Measurements from ENCODE around the gene EIF4G1.
"Not testable (repeated sequence)": the region's sequence is repeated elsewhere in the genome, so short reads cannot be mapped to it uniquely, and the experiment has no call there.

EIF4G1 gene

DNA sequence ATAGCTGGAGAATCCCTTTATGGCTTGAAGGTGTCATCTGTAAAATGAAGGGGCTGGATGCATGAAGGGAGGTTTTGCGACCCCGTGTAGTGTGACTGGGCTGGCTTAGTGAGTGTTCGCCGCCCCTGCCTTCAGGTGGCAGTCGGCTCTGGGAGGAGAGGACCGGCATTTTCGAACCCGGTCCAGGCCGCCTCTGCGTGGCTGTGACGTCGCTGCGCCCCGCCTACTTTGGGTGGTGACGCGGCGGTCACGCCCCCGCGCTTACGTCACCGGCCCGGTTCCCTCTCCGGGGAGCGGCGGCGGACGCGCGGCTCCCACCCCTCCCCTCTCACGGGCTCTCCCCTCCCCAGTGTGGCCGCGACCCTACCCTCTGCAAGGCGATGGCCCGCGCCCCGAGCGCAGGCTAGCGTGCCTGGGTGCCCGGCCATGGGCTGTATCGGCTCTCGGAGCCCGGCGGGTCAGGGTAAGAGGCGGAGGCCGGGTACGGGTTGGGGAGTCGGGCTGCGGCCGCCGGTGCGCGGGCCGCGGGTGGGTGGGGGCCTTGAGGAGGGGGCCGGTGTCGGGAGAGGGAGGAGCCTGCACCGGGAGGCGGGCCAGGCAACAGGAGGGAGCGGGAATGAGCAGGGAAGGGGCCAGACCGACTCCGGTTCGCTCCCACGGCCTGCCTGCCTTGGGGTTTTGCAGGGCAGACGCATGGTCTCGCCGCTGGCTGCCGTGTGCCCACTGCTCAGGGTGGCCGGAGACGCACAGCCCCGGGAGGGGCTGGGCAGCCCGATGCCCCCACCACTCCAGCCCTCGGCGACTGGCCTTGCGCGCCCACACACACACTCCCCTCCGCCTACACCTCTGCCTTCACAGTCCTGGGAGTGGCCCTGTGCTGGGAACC, 21.5 kb downstream of the EIF4G1 start:
- peak; percentile 79 for DNase-seq (ENCODE audit: low read depth)

DNA sequence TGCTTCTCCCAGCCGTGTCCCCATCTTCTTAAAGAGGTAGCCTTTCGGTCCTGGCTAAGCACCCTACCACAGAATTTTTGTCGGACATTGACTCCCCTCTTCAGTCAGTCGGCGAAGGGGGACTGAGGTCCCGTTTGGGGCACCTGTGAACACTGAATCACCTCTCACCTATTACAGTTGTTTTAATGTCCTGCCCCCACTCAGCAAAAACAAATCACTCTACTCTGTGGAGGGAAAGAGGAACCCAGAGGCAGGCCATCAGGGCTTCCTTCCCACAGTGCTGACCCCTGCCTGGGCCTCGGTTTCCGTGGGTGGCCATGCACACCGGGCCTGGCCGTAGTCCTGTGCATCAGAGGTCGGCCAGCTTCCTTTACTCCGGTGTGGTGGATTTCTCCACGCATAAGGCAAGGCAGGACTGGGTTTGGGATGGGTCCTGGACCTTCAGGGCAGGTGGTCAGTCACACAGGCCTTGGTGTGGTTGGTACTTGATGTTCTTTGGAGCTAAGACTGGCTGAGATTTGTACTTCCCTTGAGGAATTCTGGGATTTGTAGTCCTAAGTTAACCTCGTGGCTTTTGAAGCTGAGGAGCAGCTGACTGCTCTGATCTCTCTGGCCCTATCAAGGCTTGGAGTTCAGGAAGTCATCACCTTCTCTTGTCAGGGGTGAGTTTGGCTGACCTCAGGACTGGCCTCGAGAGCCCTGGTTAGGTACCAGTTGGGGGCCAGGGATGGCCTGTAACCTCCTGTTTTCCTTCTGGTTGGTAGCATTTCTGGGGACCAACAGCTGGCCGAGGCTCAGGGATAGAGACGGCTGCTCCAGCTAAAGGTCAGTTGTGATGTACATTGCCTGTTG, 22.4 kb downstream of the EIF4G1 start:
- DNase-seq (ENCODE audit: low read depth): peak; percentile 66

DNA sequence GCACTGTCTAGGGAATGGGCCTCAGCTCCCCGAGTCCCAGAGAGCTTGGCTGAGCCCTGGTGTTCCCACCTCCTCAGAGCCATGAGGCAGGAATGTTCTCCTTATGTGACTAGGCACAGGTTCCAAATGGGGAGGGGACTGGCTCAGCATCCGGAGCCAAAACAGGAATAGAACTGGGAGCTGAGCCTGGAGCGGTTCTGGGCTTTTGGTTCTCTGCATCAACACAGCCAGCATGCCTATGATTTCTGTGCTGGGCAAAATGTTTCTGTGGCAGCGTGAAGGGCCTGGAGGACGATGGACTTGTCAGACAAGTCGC, 23.0 kb downstream of the EIF4G1 start, which contains the start of gene FAM131A:
TSS of gene FAM131A (plus strand) at position 202 of the 316 bp plus-strand sequence. CDS start at position 233, 31 bp downstream.
- peak; percentile 76 for DNase-seq (ENCODE audit: low read depth)

DNA sequence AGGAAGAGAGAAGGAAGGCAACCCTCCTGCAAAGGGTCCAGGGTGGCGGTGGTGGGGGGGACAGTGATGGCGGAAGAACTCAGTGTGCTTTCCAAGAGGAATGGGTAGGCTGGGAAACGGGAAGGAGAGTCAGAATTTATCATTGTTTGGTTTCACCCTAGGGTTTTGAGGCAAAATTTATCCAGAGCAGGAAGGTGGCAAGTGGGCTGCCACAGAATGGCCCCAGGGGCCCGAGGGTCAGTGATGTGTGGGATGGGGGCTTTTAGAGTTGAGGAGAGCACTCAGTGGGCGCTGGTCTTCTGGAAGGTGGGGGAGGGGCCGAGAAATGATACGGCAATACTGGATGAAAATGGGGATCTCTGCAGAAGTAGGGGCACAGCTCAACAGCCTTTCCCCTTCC, 23.6 kb downstream of the EIF4G1 start:
- DNase-seq (ENCODE audit: low read depth): no peak

DNA sequence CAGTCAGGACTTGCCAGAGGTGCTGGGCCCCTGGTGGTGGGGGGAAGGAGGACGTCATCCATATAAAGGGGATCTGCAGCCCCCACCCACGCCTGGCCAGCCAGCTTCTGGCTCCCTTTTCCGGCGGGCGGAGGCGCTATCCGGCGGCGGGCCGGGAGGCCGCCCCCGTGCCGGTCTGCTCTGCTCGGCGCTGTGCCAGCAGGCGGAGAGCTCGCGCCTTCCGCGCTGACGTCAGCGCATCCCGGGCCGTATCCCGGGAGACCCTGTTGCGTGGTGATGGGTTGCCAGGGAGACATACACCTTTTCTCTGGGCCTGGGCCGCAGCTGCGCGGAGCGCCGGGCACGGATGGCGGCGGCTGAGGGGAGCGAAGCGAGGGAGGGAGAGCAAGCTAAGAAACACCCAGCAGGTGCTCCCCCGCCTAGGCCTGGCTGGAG, 24.1 kb downstream of the EIF4G1 start:
- DNase-seq (ENCODE audit: low read depth): peak; percentile 76

DNA sequence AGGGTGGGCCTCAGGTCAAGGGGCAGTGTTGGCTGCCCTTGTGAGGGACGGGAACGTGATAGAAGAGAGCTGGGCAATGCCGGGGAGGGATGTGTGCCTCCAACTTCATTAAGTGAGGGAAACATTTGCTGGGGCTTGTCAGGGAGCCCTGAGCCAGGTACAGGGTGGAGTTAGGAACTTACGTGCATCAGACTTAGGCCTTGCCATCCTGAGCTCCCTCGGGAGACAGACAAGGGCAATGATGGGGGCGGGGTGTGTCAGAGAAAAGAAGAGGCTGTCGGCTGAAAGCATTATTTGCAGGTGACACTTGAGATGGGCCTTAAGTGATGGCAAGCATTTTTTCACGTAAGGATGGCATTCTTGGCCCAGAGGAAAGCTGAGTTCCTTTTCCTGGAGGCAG, 24.6 kb downstream of the EIF4G1 start:
- DNase-seq (ENCODE audit: low read depth): no peak

DNA sequence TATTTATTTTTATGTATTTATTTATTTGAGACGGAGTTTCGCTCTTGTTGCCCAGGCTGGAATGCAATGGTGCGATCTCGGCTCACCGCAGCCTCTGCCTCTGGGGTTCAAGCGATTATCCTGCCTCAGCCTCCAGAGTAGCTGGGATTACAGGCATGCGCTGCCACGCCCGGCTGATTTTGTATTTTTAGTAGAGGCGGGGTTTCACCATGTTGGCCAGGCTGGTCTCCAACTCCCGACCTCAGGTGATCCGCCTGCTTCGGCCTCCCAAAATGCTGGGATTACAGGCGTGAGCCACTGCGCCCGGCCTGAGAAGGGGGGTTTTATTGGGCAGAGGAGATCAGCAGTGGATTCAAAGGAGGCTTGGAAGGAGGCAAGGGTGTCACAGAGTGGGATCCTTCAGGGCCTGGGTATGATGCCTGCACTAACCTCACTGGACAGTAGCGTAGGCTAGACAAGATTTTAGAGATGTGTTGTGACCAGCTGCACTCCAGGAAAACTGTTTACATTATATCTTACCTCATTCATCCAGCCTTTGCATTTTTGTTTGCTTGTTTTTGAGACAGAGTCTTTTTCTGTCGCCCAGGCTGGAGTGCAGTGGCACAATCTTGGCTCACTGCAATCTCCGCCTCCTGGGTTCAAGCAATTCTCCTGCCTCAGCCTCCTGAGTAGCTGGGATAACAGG, 25.2 kb downstream of the EIF4G1 start:
- DNase-seq (ENCODE audit: low read depth): not testable (repeated sequence)

DNA sequence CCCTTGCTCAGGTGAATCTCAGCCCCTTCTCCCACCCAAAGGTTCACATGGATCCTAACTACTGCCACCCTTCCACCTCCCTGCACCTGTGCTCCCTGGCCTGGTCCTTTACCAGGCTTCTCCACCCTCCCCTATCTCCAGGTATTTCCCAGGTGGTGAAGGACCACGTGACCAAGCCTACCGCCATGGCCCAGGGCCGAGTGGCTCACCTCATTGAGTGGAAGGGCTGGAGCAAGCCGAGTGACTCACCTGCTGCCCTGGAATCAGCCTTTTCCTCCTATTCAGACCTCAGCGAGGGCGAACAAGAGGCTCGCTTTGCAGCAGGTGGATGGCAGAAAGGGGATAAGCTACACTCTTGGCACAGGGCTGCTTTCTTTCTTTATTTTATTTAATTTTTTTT, 27.5 kb downstream of the EIF4G1 start:
- no peak for DNase-seq (ENCODE audit: low read depth)

DNA sequence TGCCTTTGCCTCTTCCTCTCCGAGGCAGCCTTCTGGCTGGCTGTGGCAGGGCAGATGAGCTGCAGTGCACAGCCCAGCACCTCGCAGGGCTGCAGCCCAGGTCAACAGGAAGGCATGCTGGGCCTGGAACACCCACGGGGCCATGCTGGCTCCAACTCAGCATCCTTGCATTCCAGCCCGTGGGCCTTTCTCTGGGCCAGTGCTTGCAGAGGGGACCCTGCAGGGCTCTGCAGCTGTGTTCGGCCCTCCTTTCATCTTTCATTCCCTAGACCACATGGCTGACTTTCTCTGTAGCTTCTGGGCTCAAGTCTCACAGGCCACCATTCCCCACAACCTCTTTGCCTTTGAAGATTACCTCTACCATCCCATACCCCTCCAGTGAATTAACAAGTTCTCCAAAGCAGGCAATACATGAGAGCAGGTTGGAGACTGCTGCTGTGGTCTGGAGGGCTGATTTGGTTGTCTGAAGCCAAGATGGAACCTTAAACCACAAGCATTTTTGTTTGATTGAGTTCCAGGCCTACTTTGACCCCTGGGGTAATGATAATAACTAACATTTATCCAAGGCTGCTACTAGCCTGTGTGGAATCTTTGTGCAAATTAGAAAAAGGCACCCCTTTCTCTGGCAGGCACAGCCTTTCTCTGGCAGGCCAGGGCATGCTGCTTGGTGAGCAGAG, 28.9 kb downstream of the EIF4G1 start:
- DNase-seq (ENCODE audit: low read depth): no peak

DNA sequence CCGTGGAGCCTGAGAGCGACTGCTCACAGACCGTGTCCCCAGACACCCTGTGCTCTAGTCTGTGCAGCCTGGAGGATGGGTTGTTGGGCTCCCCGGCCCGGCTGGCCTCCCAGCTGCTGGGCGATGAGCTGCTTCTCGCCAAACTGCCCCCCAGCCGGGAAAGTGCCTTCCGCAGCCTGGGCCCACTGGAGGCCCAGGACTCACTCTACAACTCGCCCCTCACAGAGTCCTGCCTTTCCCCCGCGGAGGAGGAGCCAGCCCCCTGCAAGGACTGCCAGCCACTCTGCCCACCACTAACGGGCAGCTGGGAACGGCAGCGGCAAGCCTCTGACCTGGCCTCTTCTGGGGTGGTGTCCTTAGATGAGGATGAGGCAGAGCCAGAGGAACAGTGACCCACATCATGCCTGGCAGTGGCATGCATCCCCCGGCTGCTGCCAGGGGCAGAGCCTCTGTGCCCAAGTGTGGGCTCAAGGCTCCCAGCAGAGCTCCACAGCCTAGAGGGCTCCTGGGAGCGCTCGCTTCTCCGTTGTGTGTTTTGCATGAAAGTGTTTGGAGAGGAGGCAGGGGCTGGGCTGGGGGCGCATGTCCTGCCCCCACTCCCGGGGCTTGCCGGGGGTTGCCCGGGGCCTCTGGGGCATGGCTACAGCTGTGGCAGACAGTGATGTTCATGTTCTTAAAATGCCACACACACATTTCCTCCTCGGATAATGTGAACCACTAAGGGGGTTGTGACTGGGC, 30.3 kb downstream of the EIF4G1 start:
- no peak for DNase-seq (ENCODE audit: low read depth)

DNA sequence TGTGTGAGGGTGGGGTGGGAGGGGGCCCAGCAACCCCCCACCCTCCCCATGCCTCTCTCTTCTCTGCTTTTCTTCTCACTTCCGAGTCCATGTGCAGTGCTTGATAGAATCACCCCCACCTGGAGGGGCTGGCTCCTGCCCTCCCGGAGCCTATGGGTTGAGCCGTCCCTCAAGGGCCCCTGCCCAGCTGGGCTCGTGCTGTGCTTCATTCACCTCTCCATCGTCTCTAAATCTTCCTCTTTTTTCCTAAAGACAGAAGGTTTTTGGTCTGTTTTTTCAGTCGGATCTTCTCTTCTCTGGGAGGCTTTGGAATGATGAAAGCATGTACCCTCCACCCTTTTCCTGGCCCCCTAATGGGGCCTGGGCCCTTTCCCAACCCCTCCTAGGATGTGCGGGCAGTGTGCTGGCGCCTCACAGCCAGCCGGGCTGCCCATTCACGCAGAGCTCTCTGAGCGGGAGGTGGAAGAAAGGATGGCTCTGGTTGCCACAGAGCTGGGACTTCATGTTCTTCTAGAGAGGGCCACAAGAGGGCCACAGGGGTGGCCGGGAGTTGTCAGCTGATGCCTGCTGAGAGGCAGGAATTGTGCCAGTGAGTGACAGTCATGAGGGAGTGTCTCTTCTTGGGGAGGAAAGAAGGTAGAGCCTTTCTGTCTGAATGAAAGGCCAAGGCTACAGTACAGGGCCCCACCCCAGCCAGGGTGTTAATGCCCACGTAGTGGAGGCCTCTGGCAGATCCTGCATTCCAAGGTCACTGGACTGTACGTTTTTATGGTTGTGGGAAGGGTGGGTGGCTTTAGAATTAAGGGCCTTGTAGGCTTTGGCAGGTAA, 31.1 kb downstream of the EIF4G1 start:
- DNase-seq (ENCODE audit: low read depth): peak; percentile 78

DNA sequence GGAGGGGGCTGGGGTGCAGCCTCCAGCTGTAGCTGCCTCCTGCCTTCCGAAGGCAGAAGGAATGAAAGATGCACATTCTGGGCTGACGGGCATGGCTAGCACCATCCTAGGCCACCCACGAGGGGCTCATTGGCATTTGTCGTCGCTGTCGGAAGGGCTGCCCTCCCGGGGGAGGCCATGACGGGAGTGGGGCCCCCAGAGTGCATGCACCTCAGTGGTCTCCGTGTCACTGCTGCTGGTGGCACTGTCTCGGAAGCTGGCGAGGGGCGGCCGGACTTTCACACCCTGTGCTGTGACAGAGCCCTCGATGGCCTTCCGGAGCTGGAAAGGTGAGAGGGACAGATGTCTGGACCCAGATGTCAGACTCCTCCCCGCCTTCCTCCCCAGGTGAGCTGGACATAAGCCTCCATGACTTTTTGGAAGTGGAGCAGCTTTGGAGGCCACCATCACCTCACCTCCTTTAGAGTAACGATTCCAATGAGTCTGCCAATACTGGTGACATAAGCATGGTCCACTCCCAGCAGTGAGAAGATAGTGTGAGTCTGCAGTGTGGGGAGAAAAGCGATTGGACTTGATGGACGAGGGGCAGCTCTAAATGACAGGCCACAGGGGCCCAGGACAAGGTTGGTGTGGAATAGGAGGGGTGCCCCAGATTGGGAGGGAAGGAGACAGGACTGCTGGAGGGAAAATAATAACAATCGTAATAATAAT, 32.2 kb downstream of the EIF4G1 start:
- DNase-seq (ENCODE audit: low read depth): no peak

DNA sequence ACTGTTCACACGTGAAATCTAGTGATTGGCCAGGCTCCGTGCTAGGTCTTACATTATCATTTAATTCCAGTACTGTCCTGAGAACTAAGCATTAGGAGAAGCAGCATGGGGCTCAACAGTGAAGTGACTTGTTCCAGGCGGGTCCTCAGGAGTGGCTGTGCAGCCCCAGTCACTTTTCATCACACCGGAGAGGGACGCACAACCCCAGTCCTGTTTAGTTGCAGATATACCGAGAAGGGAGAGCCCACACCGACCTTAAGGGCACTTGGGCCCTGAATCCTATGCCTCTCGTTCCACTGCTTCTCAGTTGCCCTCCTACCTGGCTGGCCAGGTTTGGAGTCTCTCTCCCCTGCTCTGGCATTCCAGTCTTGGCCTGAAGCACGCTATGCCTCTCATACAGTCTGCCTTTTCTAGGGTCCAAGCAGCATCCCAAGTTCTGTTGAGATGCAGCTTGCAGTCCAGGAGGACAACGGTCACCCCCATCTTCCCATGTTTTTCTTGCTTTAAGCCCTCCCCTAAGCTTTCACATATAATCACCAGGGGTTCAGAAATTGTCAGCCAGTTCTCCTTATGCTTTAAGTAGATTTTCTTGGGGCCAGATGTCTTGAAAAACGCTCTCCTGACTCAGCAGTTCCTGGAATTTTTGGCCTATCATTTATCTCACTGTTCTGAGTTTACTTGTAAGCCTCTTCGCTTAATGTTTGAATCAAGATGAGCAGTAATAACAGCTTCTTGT, 33.1 kb downstream of the EIF4G1 start:
- peak; percentile 42 for DNase-seq (ENCODE audit: low read depth)

DNA sequence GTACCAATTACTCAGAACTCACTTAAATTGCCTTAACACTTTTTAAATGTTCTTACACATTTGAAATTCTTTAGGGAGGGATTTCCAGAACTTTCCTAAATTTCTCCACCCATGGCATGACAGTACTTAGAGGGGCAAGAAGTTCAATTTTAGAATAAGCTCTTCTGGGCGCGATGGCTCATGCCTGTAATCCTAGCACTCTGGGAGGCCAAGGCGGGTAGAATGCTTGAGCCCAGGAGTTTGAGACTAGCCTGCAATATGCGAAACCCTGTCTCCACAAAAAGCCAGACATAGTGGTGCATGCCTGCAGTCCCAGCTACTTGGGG, 33.6 kb downstream of the EIF4G1 start:
- DNase-seq (ENCODE audit: low read depth): no peak

DNA sequence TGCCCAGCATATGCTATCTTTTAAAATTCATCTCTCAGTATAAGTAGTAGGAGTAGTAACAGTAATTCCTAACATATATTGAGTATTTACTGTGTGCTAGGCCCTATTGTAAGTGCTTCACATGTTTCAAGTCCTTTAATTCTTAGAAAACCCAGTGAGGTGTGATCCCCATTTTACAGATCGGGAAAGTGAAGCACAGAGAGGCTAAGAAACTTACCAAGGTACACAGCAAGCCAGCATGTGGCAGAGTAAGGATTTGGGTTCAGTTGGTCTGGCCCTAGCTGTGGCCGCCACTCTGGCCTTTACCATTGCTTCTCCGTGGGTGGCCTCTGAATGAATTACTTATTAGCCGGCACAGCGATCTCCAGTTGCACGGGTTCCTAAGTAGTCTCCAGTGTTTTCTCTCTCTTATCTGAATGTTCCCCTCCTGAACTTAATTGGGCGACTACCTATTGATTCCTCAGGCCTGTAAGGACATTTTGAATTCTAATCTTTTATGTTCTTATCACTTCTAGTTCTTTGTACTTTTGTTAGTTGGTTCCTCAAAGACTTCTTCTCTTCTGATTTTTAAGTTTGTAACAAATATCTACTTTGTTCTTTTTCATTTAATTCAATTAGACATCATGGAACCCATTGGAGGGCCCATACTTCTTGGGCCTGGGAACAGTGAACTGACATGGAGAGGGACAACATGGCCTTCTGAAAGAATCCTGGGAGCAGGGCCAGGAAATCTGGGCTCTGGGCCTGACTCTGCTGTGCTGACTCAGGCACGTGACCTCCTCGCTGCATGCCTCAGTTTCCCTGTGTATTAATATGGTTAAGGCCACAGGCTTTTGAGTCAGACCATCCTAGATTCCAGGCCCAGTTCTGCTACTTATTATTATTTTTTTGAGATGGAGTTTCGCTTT, 35.4 kb downstream of the EIF4G1 start:
- DNase-seq (ENCODE audit: low read depth): no peak

DNA sequence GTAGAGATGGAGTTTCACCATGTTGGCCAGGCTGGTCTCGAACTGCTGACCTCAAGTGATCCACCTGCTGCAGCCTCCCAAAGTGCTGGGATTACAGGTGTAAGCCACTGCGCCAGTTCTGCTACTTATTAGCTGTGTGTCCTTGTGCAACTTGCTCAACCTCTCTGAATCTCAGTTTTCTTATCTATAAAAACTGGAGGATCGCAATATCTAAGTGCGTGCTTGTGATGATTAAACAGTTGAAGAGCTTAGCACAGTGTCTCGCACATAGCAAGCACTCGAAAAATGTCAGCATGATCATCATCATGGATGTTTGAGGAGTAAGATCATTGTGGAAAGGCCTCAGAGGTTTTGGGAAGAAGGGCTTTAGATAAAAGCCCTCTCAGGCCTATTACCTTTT, 36.2 kb downstream of the EIF4G1 start:
- DNase-seq (ENCODE audit: low read depth): no peak

DNA sequence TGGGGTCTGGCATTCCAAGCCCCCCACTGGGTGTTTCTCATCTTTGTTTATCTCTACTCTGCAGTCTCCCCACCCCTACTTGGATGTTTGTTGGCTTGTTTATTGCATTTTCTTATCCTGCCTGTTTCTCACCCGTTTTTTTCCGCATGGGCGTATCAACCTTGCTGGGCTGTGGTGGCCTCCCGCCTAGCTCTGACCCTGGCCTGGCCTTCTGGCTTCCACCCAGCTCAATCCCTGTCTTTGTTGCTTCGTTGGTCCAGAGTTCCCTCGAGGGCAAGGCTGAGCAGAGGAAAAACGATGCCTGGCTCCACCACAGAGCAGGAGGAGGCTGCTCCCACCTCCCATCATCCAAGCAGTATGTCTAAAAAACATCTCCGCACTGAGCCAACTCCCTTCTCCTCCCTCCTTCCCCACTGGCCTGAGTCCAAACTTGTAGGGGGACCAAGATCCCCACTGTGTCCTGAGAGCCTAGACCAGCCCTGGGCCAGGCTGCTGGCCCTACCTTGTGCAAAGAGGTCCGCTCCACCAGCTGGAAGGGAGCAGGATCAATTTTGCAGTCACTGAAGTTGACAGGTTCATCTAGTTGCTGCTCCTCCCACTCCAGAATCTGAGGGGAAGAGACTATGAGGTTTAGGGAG, 37.2 kb downstream of the EIF4G1 start:
- DNase-seq (ENCODE audit: low read depth): no peak
